HL-60 (cell line): ENCODE results near the gene ALG1L2.

Experiments
- CTCF ChIP-seq: IDR thresholded peaks from one replicate; pipeline ENCODE4 v1.5.1; 2011; ENCODE audit warnings: low read length, control low read depth, inconsistent platforms; ENCODE audit not compliant: insufficient read depth
- POLR2AphosphoS5 ChIP-seq: IDR thresholded peaks from 2 replicates; pipeline ENCODE4 v1.6.1; 2012; ENCODE audit warnings: low read depth
- REST ChIP-seq: IDR thresholded peaks from 2 replicates; pipeline ENCODE4 v1.6.1; 2012; ENCODE audit warnings: low read depth; ENCODE audit not compliant: insufficient replicate concordance

- TF ChIP-seq CTCF (no peak), POLR2AphosphoS5 (no peak), REST (no peak)
Measured at GRCh38 chr3:130073582-130073981, 8.0 kb upstream of the ALG1L2 start.
